K562 (cell line): ENCODE measurements around the gene GPER1. TPM values are rescaled to one million over a fixed set of nuclear protein-coding genes. Genes with fewer than 3 reads are reported as not detected.

ENCODE experiments used
- ATAC-seq: fragments of 200-7000 bp; cut with Tn5 transposase; 3 replicates; pipeline ENCODE4 v1.9.1; 2020; ENCODE audit warnings: moderate library complexity
- BruUV-seq: library from RNA; stranded (reverse); fragments of 400-500 nt; replicated peaks from 2 replicates; lab custom pipeline; 2021; lab: Mats Ljungman, UMichigan
- CTCF ChIA-PET: fragments of 300-600 bp; formaldehyde crosslinking; extraction: SDS; loops from one replicate; lab custom pipeline; 2021; ENCODE audit warnings: low intra/inter-chr PET ratio; lab: Yijun Ruan, JAX
- POLR2A ChIA-PET: fragments of 300-600, 350-650 bp; sonication (Branson Sonifier 250); formaldehyde crosslinking; extraction: SDS; loops from one replicate; lab custom pipeline; 2021; ENCODE audit warnings: antibody characterized with exemption, inconsistent platforms; lab: Yijun Ruan, JAX
- DNase-seq, 4 experiments: peaks; one replicate each; pipeline versions ENCODE4 v3.0.0 to v3.0.0-alpha.2; 2011 to 2018; ENCODE audit warnings: low spot score in 3 of 4, mixed read lengths in 3 of 4; ENCODE audit errors: extremely low read depth in 1 of 4
- FAIRE-seq: peaks from 2 replicates; lab custom pipeline; 2011; peaks lifted over from hg19 to GRCh38; lab: Jason Lieb, UNC
- H2AFZ ChIP-seq: 2 replicates; pipeline ENCODE4 v1.6.0; 2011; ENCODE audit warnings: low read depth, low read length, control low read depth, inconsistent platforms
- H3K27ac ChIP-seq: fragments of 200-600 bp; 3 replicates; pipeline ENCODE4 v1.8.0; 2011; ENCODE audit warnings: low read depth, mild to moderate bottlenecking, control low read depth, inconsistent platforms, low read length, moderate library complexity, mixed read lengths; ENCODE audit errors: extremely low read depth
- H3K27me3 ChIP-seq, 2 experiments: fragments of 300-600 bp in 1 of 2; 2 replicates in 1 of 2; 3 replicates in 1 of 2; pipeline versions ENCODE4 v1.6.0 to v1.8.0; 2011; ENCODE audit warnings: inconsistent platforms in 2 of 2, low read length in 2 of 2, mild to moderate bottlenecking in 1 of 2, mixed read lengths in 1 of 2, moderate library complexity in 1 of 2; ENCODE audit not compliant: control insufficient read depth in 2 of 2, insufficient read depth in 2 of 2
- H3K36me3 ChIP-seq: fragments of 300-600 bp; 3 replicates; pipeline ENCODE4 v1.8.0; 2011; ENCODE audit warnings: mild to moderate bottlenecking, low read length, inconsistent platforms; ENCODE audit not compliant: control insufficient read depth, insufficient read depth
- H3K4me1 ChIP-seq, 2 experiments: fragments of 200-600 bp in 1 of 2; replicated peaks in 1 of 2; 2 replicates in 1 of 2; 3 replicates in 1 of 2; pipeline versions ENCODE4 v1.5.1 to v1.8.0; 2011; ENCODE audit warnings: inconsistent platforms in 2 of 2, low read length in 2 of 2, mild to moderate bottlenecking in 1 of 2, mixed read lengths in 1 of 2, moderate library complexity in 1 of 2; ENCODE audit not compliant: control insufficient read depth in 2 of 2, insufficient read depth in 2 of 2
- H3K4me2 ChIP-seq: 2 replicates; pipeline ENCODE4 v1.6.1; 2011; ENCODE audit warnings: low read length, control low read depth, inconsistent platforms, mixed read lengths; ENCODE audit not compliant: insufficient read depth
- H3K4me3 ChIP-seq: fragments of 200-600 bp; sonication (generic), shearing (Covaris generic); 2 replicates; pipeline ENCODE4 v1.5.1; 2016; ENCODE audit warnings: control low read depth, inconsistent platforms
- H3K79me2 ChIP-seq: fragments of 200-600 bp; 3 replicates; pipeline ENCODE4 v1.8.0; 2011; ENCODE audit warnings: low read length, inconsistent platforms; ENCODE audit not compliant: control insufficient read depth, insufficient read depth
- H3K9ac ChIP-seq, 2 experiments: 2 replicates each; pipeline versions ENCODE4 v1.6.0 to v1.6.1; 2011; ENCODE audit warnings: low read depth in 2 of 2, low read length in 2 of 2, control low read depth in 1 of 2, inconsistent platforms in 1 of 2, mild to moderate bottlenecking in 1 of 2, mixed read lengths in 1 of 2; ENCODE audit not compliant: insufficient read depth in 1 of 2
- H3K9me1 ChIP-seq: one replicate; pipeline ENCODE4 v1.6.0; 2011; ENCODE audit warnings: inconsistent platforms, mild to moderate bottlenecking, low read length, moderate library complexity; ENCODE audit not compliant: control insufficient read depth, insufficient read depth
- H3K9me3 ChIP-seq: replicated peaks from 2 replicates; pipeline ENCODE4 v1.5.1; 2011; ENCODE audit warnings: low read depth, low read length, inconsistent platforms; ENCODE audit not compliant: control insufficient read depth, insufficient read depth
- H4K20me1 ChIP-seq: replicated peaks from 2 replicates; pipeline ENCODE4 v1.6.1; 2011; ENCODE audit warnings: low read length, inconsistent platforms, mixed read lengths; ENCODE audit not compliant: control insufficient read depth, insufficient read depth
- BCOR ChIP-seq: fragments of 450-650 bp; IDR thresholded peaks from 2 replicates; pipeline ENCODE4 v1.6.1; 2016
- CBFB ChIP-seq: sonication (generic); formaldehyde crosslinking; IDR thresholded peaks from 2 replicates; pipeline ENCODE4 v1.4.0; 2020; ENCODE audit warnings: mild to moderate bottlenecking, missing genetic modification reagents
- FOSL1 ChIP-seq: fragments of 200-800 bp; sonication (Bioruptor generic); conservative IDR thresholded peaks from 2 replicates; pipeline ENCODE4 v1.6.1; 2016; ENCODE audit warnings: missing genetic modification characterization, missing compliant biosample characterization
- KDM1A ChIP-seq, 2 experiments: fragments of 450-650 bp; IDR thresholded peaks; 2 replicates each; pipeline ENCODE4 v1.6.1; 2016; ENCODE audit warnings: mild to moderate bottlenecking in 2 of 2
- SMARCA4 ChIP-seq: fragments of 450-650 bp; IDR thresholded peaks from 2 replicates; pipeline ENCODE4 v1.6.1; 2016
- ZNF146 ChIP-seq: IDR thresholded peaks from one replicate; pipeline ENCODE4 v1.6.1; 2018; ENCODE audit warnings: missing compliant biosample characterization; ENCODE audit not compliant: unreplicated experiment
- ZNF407 ChIP-seq: fragments of 450-650 bp; IDR thresholded peaks from 2 replicates; pipeline ENCODE4 v1.6.1; 2016; ENCODE audit warnings: low read depth
- WGBS: fragments of 100-300 bp; shearing (Covaris generic); methylation state at CpG from one replicate; pipeline ENCODE4 v1.1.6; 2016; ENCODE audit warnings: low coverage, mixed read lengths; ENCODE audit not compliant: insufficient coverage; ENCODE audit errors: missing lambda C conversion rate; 5-methylcytosine and 5-hydroxymethylcytosine counted together
- in situ Hi-C: fragments of 300-500 bp; cut with MboI; formaldehyde crosslinking; loops from 4 replicates; pipeline ENCODE4 v1.15.0; 2018; ENCODE audit warnings: inconsistent platforms, mixed read lengths
- intact Hi-C: fragments of 100-400 bp; cut with micrococcal nuclease; formaldehyde crosslinking; loops from 2 replicates; pipeline ENCODE4 v1.14.2; 2022
- polyA plus RNA-seq, 8 experiments: library from polyadenylated mRNA; depleted of rRNA in 4 of 8; stranded (reverse) in 5 of 8; unstranded in 3 of 8; fragments of >200 nt; fragmentation: Nextera tagmentation in 2 of 8; fragmentation: Illumina TruSeq in 1 of 8; extraction: Ambion mirVana in 2 of 8; extraction: Trizol in 1 of 8; gene quantifications; 2 replicates each; pipeline versions ENCODE4 v1.2.1 to v1.2.3, GENCODE V29; 2011 to 2014; ENCODE audit warnings: inconsistent platforms in 1 of 8, missing spikeins in 1 of 8
- total RNA-seq, 7 experiments: library from RNA; depleted of rRNA in 6 of 7; stranded (reverse); fragments of >200 nt in 6 of 7; fragmentation: Illumina TruSeq in 2 of 7; extraction: Trizol in 2 of 7; gene quantifications; 2 replicates each; pipeline versions ENCODE4 v1.2.1 to v1.2.3, GENCODE V29; 2011 to 2021; ENCODE audit warnings: low replicate concordance in 1 of 7

The GPER1 gene
- total and polyA plus RNA-seq, 9 of the 15 experiments (the other 6 are each of a cell fraction or from before 2014, with no cell fraction given): 0.04 to 0.09 (median 0.08) TPM; not detected in 6

GRCh38 chr7:1098243-1099153 is 10.6 kb downstream of the GPER1 start:
- intact Hi-C loops: no loop called here
- no TSS peak for BruUV-seq
- CTCF ChIA-PET: no interaction called here
- Histone ChIP-seq H3K79me2 (peaks cover 2% of the 10 kb centered on the region; the same call in 1 of the 3 replicates), H3K9me3 (no peaks in the 10 kb centered on the region), H4K20me1 (peaks cover 8% of the 10 kb centered on the region; the same call in 1 of the 2 replicates), H3K27me3 (no peaks in the 10 kb centered on the region), H3K4me2 (no peak overlapping the region), H3K36me3 (no peaks in the 10 kb centered on the region; the same call in 2 of the 3 replicates), H2AFZ (no peak overlapping the region), H3K4me1 (peaks cover 5 to 45% of the 10 kb centered on the region in 2 experiments; a peak in 4 of 5 replicates), H3K9ac (no peak overlapping the region), H3K27ac (no peak overlapping the region), H3K4me3 (no peak overlapping the region), H3K9me1 (no peaks in the 10 kb centered on the region)
- no peak for FAIRE-seq
- POLR2A ChIA-PET: interaction anchor here (0.7 kb wide), 1 partner anchor 13 kb away, joined by 3 read pairs; no protein-coding TSS in a partner anchor
- ATAC-seq: no peak
- TF ChIP-seq KDM1A (IDR thresholded peaks at IDR 0.05) (peak; percentile 48 to 49; a peak in 2 of 4 replicates), ZNF407 (no peak), CBFB (CRISPR knock-in tag) (no peak), BCOR (peak; percentile 64), SMARCA4 (no peak), FOSL1 (no peak), ZNF146 (CRISPR knock-in tag) (peak; percentile 99)
- no peak for DNase-seq
- WGBS: 83% methylated on average over 29 of the region's 43 CpGs
- in situ Hi-C loops: no loop called here
